Breast epithelium (tissue), 3 donors: ENCODE measurements around the gene CSRP2.

Experiments
- POLR2A ChIP-seq: fragments of 450-650 bp; IDR thresholded peaks from one replicate; pipeline ENCODE4 v1.6.1; 2016; ENCODE audit warnings: antibody characterized with exemption, mild to moderate bottlenecking, moderate library complexity
- POLR2AphosphoS5 ChIP-seq, 3 donors: sonication (generic); formaldehyde crosslinking; IDR thresholded peaks; one replicate each; pipeline ENCODE4 v1.6.1; 2017; ENCODE audit warnings: antibody characterized with exemption in 3 of 3
- TF ChIP-seq, protein P1 (sequence below), 3 donors: fragments of 450-650 bp; IDR thresholded peaks; one replicate each; pipeline ENCODE4 v1.5.1; 2016 to 2017; ENCODE audit warnings: antibody characterized with exemption in 3 of 3, mild to moderate bottlenecking in 3 of 3, moderate library complexity in 3 of 3

DNA sequence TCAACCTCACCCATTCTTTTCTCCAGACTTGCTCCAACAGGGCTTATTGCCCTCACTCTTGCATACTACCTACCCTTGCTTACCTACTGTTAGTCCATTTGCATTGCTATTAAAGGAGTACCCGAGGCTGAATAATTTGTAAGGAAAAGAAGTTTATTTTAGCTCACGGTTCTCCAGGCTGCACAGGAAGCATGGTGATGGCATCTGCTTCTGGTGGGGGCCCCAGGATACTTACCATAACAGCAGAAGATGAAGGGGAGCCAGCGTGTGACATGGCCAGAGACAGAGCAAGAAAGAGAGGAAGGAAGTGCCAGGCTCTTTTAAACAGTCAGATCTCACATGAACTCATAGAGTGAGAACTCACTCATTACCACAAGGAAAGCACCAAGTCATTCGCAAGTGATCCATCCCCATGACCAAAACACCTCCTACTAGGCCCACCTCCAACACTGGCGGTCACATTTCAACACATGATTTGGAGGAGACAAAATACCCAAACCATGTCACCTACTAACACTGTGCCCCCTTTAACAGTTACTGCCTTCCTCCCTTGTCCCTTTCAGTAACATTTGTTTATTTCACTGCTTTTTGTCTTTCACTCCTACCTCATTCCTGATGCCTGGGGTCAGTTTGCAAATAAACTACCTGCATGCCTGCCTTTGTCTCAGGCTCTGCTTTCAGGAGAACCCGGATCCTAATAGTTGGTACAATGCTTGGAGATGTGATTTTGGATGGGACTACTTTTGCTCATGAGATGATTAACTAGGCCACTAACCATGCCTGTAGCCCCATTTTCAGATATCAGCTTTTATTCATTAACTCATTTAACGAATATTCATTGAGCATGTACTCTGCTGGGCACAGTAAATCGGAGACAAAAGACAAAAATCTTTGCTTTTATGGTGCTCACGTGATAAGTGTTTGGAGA, 41.6 kb upstream of the CSRP2 start:
- TF ChIP-seq, protein P1, sequence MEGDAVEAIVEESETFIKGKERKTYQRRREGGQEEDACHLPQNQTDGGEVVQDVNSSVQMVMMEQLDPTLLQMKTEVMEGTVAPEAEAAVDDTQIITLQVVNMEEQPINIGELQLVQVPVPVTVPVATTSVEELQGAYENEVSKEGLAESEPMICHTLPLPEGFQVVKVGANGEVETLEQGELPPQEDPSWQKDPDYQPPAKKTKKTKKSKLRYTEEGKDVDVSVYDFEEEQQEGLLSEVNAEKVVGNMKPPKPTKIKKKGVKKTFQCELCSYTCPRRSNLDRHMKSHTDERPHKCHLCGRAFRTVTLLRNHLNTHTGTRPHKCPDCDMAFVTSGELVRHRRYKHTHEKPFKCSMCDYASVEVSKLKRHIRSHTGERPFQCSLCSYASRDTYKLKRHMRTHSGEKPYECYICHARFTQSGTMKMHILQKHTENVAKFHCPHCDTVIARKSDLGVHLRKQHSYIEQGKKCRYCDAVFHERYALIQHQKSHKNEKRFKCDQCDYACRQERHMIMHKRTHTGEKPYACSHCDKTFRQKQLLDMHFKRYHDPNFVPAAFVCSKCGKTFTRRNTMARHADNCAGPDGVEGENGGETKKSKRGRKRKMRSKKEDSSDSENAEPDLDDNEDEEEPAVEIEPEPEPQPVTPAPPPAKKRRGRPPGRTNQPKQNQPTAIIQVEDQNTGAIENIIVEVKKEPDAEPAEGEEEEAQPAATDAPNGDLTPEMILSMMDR (IDR thresholded peaks at IDR 0.05) = no peak
- TF ChIP-seq POLR2AphosphoS5 (IDR thresholded peaks at IDR 0.05) (no peak), POLR2A (no peak)
